GM12892 (cell line): ENCODE measurements around the gene BOLL.

ENCODE experiments used
- POLR2A ChIP-seq: IDR thresholded peaks from 2 replicates; pipeline ENCODE4 v1.6.1; 2011; ENCODE audit warnings: low read depth, low read length, control low read depth
- POLR2AphosphoS5 ChIP-seq: IDR thresholded peaks from 2 replicates; pipeline ENCODE4 v1.6.1; 2011; ENCODE audit warnings: low read depth, low read length, control low read depth

DNA sequence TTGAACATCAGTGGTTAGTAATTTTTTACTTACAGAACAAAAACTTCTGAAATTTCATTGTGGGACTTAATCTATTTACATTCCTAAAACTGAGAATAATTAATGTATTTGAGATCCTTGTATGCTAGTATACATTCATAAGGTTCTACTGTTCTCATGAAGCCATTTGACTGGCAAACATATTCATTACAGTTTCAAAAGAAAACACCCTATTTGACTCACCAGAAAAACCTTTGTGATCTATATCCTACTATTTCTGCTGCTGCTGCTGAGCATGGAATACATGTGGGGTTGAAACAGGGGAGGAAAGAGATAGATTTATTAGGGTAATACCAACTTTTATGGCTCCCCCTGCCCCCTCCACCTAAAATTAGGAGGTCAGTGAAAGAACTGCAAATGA lies 58.1 kb downstream of the BOLL start:
- TF ChIP-seq POLR2A (no peak), POLR2AphosphoS5 (no peak)
